ENCODE measurements around the gene CYB5R4.

GRCh38 chr6:83878902-83879644, 19.6 kb downstream of the CYB5R4 start:
- TF ChIP-seq TOX (CRISPR knock-in tag; IDR thresholded peaks at IDR 0.05; ENCODE audit: borderline replicate concordance) = no peak
- TF ChIP-seq RARB (CRISPR knock-in tag; IDR thresholded peaks at IDR 0.05) = no peak
- TF ChIP-seq ISL1 (CRISPR knock-in tag; IDR thresholded peaks at IDR 0.05) = no peak
- no peak for TF ChIP-seq PPARA (CRISPR knock-in tag; IDR thresholded peaks at IDR 0.05; ENCODE audit: borderline replicate concordance)
- no peak for TF ChIP-seq GLIS3 (CRISPR knock-in tag; IDR thresholded peaks at IDR 0.05)
- TF ChIP-seq ZNF70 (CRISPR knock-in tag; IDR thresholded peaks at IDR 0.05) = no peak
- no peak for TF ChIP-seq CREB5 (CRISPR knock-in tag; IDR thresholded peaks at IDR 0.05; ENCODE audit: low read depth)
- no peak for TF ChIP-seq OSR1 (CRISPR knock-in tag; IDR thresholded peaks at IDR 0.05)
